ENCODE data around the gene DTWD2. TPM values are rescaled to one million over a fixed set of nuclear protein-coding genes. Genes with fewer than 3 reads are reported as not detected.

The DTWD2 gene
- total and polyA plus RNA-seq, 2 experiments from 2014 or later, result 4.1 to 15.4 TPM

- Mint-ChIP-seq H3K4me3 (no peak overlapping the region), H3K36me3 (ENCODE audit: low read depth) (no peaks in the 10 kb centered on the region), H3K4me1 (no peaks in the 10 kb centered on the region), H3K27me3 (ENCODE audit: insufficient read depth, low read depth, poor library complexity) (peaks cover 2% of the 10 kb centered on the region), H3K9me3 (no peaks in the 10 kb centered on the region), H3K27ac (no peak overlapping the region)
- no peaks in the 10 kb centered on the region for H3K4me1 ChIP-seq (ENCODE audit: insufficient read depth)
- H3F3A ChIP-seq (replicated peaks; ENCODE audit: low read depth), result no peaks in the 10 kb centered on the region
- H3K27me3 ChIP-seq (ENCODE audit: insufficient read depth), result no peaks in the 10 kb centered on the region
- TF ChIP-seq POLR2AphosphoS5 (IDR thresholded peaks at IDR 0.05; ENCODE audit: low read depth), result no peak
- TF ChIP-seq, protein P1, sequence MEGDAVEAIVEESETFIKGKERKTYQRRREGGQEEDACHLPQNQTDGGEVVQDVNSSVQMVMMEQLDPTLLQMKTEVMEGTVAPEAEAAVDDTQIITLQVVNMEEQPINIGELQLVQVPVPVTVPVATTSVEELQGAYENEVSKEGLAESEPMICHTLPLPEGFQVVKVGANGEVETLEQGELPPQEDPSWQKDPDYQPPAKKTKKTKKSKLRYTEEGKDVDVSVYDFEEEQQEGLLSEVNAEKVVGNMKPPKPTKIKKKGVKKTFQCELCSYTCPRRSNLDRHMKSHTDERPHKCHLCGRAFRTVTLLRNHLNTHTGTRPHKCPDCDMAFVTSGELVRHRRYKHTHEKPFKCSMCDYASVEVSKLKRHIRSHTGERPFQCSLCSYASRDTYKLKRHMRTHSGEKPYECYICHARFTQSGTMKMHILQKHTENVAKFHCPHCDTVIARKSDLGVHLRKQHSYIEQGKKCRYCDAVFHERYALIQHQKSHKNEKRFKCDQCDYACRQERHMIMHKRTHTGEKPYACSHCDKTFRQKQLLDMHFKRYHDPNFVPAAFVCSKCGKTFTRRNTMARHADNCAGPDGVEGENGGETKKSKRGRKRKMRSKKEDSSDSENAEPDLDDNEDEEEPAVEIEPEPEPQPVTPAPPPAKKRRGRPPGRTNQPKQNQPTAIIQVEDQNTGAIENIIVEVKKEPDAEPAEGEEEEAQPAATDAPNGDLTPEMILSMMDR (conservative IDR thresholded peaks at IDR 0.05; ENCODE audit: low read depth in 2 of 2), result no peak
- no peak for TF ChIP-seq NANOG (IDR thresholded peaks at IDR 0.05; ENCODE audit: borderline replicate concordance)
- TF ChIP-seq CREB1 (CRISPR knock-in tag; IDR thresholded peaks at IDR 0.05; ENCODE audit: low read depth), result no peak
- no peak for TF ChIP-seq ZNF331 (CRISPR knock-in tag; IDR thresholded peaks at IDR 0.05; ENCODE audit: low read depth)
- no peak for TF ChIP-seq ZNF462 (CRISPR knock-in tag; IDR thresholded peaks at IDR 0.05)
- no peak for TF ChIP-seq JUNB (IDR thresholded peaks at IDR 0.05; ENCODE audit: unreplicated experiment)
- no peak for TF ChIP-seq STAT1 (IDR thresholded peaks at IDR 0.05; ENCODE audit: unreplicated experiment)
- TF ChIP-seq ZNF114 (CRISPR knock-in tag; IDR thresholded peaks at IDR 0.05), result no peak
- no peak overlapping the region for H2AFZ ChIP-seq
- H3K4me3 ChIP-seq, result no peak overlapping the region
- H4K20me1 ChIP-seq (replicated peaks; ENCODE audit: insufficient read depth), result no peaks in the 10 kb centered on the region
- DNase-seq (ENCODE audit: low spot score) (no peak), ATAC-seq (no peak)
- no peak overlapping the region for H3K27ac ChIP-seq (ENCODE audit: low read depth)
- no peaks in the 10 kb centered on the region for H3K36me3 ChIP-seq (ENCODE audit: insufficient read depth)
- H3K4me2 ChIP-seq, result no peak overlapping the region
- 0 out of 2 replicates have a peak, but pooled peaks cover 3% of the 10 kb centered on the region for H3K9me2 ChIP-seq (ENCODE audit: insufficient read depth)
- H3K79me2 ChIP-seq (replicated peaks; ENCODE audit: insufficient read depth), result no peaks in the 10 kb centered on the region
These were observed 155.4 kb downstream of the DTWD2 start for GRCh38 chr5:118832974-118833373.
